Activated CD8-positive, alpha-beta memory T cell treated with anti-CD3 and anti-CD28 coated beads for 4 hours (primary cell): ENCODE data around the gene UST.
"Not testable (repeated sequence)": the region's sequence is repeated elsewhere in the genome, so short reads cannot be mapped to it uniquely, and the experiment has no call there.

Source experiments
- DNase-seq, 2 donors: peaks; one replicate each; pipeline ENCODE4 v3.0.0-alpha.2; 2020; ENCODE audit warnings: low read depth in 2 of 2

Gene UST

GRCh38 chr6:149035766-149036165 is 288.9 kb downstream of the UST start:
- DNase-seq: no peak

- no peak for DNase-seq
Observed at GRCh38 chr6:149037051-149037671, 290.3 kb downstream of the UST start.

GRCh38 chr6:149039025-149039424 is 292.2 kb downstream of the UST start:
- not testable (repeated sequence) for DNase-seq

GRCh38 chr6:149041953-149042352 is 295.1 kb downstream of the UST start:
- no peak for DNase-seq

GRCh38 chr6:149043476-149044130 is 296.8 kb downstream of the UST start:
- no peak for DNase-seq

- no peak for DNase-seq
Observed at GRCh38 chr6:149044528-149044927, 297.7 kb downstream of the UST start.

GRCh38 chr6:149045404-149045803 is 298.6 kb downstream of the UST start:
- DNase-seq: no peak

GRCh38 chr6:149046164-149046821 is 299.5 kb downstream of the UST start:
- no peak for DNase-seq

- no peak for DNase-seq
Observed at GRCh38 chr6:149046822-149047246, 300.0 kb downstream of the UST start.

GRCh38 chr6:149049230-149049629 is 302.4 kb downstream of the UST start:
- DNase-seq: no peak

- no peak for DNase-seq
Observed at GRCh38 chr6:149050160-149050559, 303.3 kb downstream of the UST start.

GRCh38 chr6:149052350-149053106 is 305.7 kb downstream of the UST start:
- DNase-seq: no peak

GRCh38 chr6:149053848-149054558 is 307.2 kb downstream of the UST start:
- DNase-seq: no peak

GRCh38 chr6:149054559-149055194 is 307.8 kb downstream of the UST start:
- no peak for DNase-seq

- no peak for DNase-seq
Observed at GRCh38 chr6:149055195-149055899, 308.5 kb downstream of the UST start.

GRCh38 chr6:149056777-149057463 is 310.1 kb downstream of the UST start:
- DNase-seq: no peak

GRCh38 chr6:149057464-149057840 is 310.6 kb downstream of the UST start:
- no peak for DNase-seq

GRCh38 chr6:149059557-149059956 is 312.7 kb downstream of the UST start:
- no peak for DNase-seq

GRCh38 chr6:149060300-149060984 is 313.6 kb downstream of the UST start:
- DNase-seq: peak; percentile 11 to 30
